HEK293 (cell line): ENCODE results near the gene S1PR2.

ENCODE experiments used
- CTCF ChIA-PET: fragments of 350-600 bp; formaldehyde crosslinking; extraction: SDS; loops from one replicate; lab custom pipeline; 2021; ENCODE audit warnings: antibody characterized with exemption; lab: Yijun Ruan, JAX
- POLR2A ChIA-PET: fragments of 300-600 bp; formaldehyde crosslinking; extraction: SDS; loops from one replicate; lab custom pipeline; 2020; ENCODE audit warnings: antibody characterized with exemption, inconsistent platforms; lab: Yijun Ruan, JAX
- H3K27ac ChIP-seq: fragments of 200-500 bp; sonication (Bioruptor generic); 2 replicates; pipeline ENCODE4 v1.5.1; 2014; ENCODE audit warnings: low read depth, low read length, control low read depth, inconsistent platforms; ENCODE audit errors: extremely low read depth
- H3K36me3 ChIP-seq, 2 experiments: fragments of 200-500 bp in 1 of 2; sonication (Bioruptor generic) in 1 of 2; 1 replicate in 1 of 2; 2 replicates in 1 of 2; pipeline ENCODE4 v1.5.1; 2014 to 2017; ENCODE audit warnings: inconsistent platforms in 2 of 2, low read length in 2 of 2; ENCODE audit not compliant: control insufficient read depth in 2 of 2, insufficient read depth in 1 of 2
- H3K4me1 ChIP-seq: fragments of 200-500 bp; sonication (Bioruptor generic); 2 replicates; pipeline ENCODE4 v1.5.1; 2014; ENCODE audit warnings: mild to moderate bottlenecking, low read length, inconsistent platforms; ENCODE audit not compliant: control insufficient read depth, insufficient read depth
- H3K4me3 ChIP-seq: 2 replicates; pipeline ENCODE4 v1.5.1; 2011; ENCODE audit warnings: low read depth, mild to moderate bottlenecking, control low read depth, low read length, moderate library complexity
- H3K9me3 ChIP-seq: fragments of 200-500 bp; sonication (Bioruptor generic); 2 replicates; pipeline ENCODE4 v1.5.1; 2014; ENCODE audit warnings: low read depth, low read length, inconsistent platforms; ENCODE audit not compliant: control insufficient read depth, insufficient read depth
- GLI2 ChIP-seq: fragments of 450-650 bp; formaldehyde crosslinking; IDR thresholded peaks from 2 replicates; pipeline ENCODE4; 2017; ENCODE audit warnings: missing biosample characterization, missing genetic modification characterization, low read depth, borderline replicate concordance
- HOXD13 ChIP-seq: sonication (generic); formaldehyde crosslinking; IDR thresholded peaks from 2 replicates; pipeline ENCODE4 v1.8.0; 2022; ENCODE audit warnings: missing genetic modification reagents, borderline replicate concordance
- ZEB2 ChIP-seq: fragments of 450-650 bp; formaldehyde crosslinking; IDR thresholded peaks from 2 replicates; pipeline ENCODE4 v1.5.1; 2016; ENCODE audit warnings: missing biosample characterization, missing genetic modification characterization
- ZNF16 ChIP-seq: fragments of 450-650 bp; formaldehyde crosslinking; IDR thresholded peaks from 2 replicates; pipeline ENCODE4 v1.5.1; 2016; ENCODE audit warnings: low read depth, missing biosample characterization, missing genetic modification characterization
- ZNF2 ChIP-seq: fragments of 450-650 bp; formaldehyde crosslinking; IDR thresholded peaks from 2 replicates; pipeline ENCODE4 v1.5.1; 2016; ENCODE audit warnings: missing biosample characterization, missing genetic modification characterization
- ZNF23 ChIP-seq: fragments of 450-650 bp; formaldehyde crosslinking; IDR thresholded peaks from 2 replicates; pipeline ENCODE4 v1.5.1; 2016; ENCODE audit warnings: missing biosample characterization, missing genetic modification characterization, borderline replicate concordance
- ZNF266 ChIP-seq: fragments of 450-650 bp; formaldehyde crosslinking; IDR thresholded peaks from 2 replicates; pipeline ENCODE4 v1.5.1; 2016; ENCODE audit warnings: missing biosample characterization, missing genetic modification characterization, low read depth
- ZNF514 ChIP-seq: fragments of 450-650 bp; formaldehyde crosslinking; IDR thresholded peaks from 2 replicates; pipeline ENCODE4 v1.5.1; 2016; ENCODE audit warnings: missing biosample characterization, missing genetic modification characterization
- ZNF623 ChIP-seq: fragments of 450-650 bp; formaldehyde crosslinking; IDR thresholded peaks from 2 replicates; pipeline ENCODE4 v1.5.1; 2016; ENCODE audit warnings: missing biosample characterization, missing genetic modification characterization
- TF ChIP-seq, protein P1 (sequence below): fragments of 450-650 bp; formaldehyde crosslinking; IDR thresholded peaks from 2 replicates; pipeline ENCODE4 v1.5.1; 2016; ENCODE audit warnings: missing biosample characterization, missing genetic modification characterization
- TF ChIP-seq, protein P2 (sequence below): fragments of 450-650 bp; formaldehyde crosslinking; IDR thresholded peaks from 2 replicates; pipeline ENCODE4 v1.5.1; 2017; ENCODE audit warnings: missing biosample characterization, missing genetic modification characterization
- TF ChIP-seq, protein P3 (sequence below): fragments of 450-650 bp; formaldehyde crosslinking; IDR thresholded peaks from 2 replicates; pipeline ENCODE4 v1.5.1; 2016; ENCODE audit warnings: missing biosample characterization, missing genetic modification characterization, low read depth

The S1PR2 gene

DNA sequence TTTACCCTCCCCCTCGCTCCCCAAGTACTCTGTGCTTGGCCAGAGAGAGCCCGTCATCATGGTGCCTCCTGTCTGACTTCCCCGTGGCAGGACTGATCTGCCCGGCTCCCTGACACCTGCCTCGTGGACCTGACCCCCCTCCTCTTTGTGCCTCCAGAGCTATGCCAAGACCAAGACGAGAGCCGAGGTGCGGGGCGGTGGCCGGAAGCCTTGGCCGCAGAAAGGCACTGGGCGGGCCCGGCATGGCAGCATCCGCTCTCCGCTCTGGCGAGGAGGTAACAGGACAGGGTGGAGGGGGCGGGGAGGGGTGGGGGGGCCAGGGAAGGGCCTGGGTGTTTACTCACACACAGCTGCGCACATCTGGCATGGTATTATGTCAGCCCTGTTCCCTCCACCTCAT, 25.4 kb upstream of the S1PR2 start (continued):
- TF ChIP-seq ZEB2 (tag by site-specific recombination) (no peak), ZNF2 (tag by site-specific recombination) (no peak), ZNF266 (tag by site-specific recombination) (no peak)
- TF ChIP-seq, protein P1, sequence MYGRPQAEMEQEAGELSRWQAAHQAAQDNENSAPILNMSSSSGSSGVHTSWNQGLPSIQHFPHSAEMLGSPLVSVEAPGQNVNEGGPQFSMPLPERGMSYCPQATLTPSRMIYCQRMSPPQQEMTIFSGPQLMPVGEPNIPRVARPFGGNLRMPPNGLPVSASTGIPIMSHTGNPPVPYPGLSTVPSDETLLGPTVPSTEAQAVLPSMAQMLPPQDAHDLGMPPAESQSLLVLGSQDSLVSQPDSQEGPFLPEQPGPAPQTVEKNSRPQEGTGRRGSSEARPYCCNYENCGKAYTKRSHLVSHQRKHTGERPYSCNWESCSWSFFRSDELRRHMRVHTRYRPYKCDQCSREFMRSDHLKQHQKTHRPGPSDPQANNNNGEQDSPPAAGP (tag by site-specific recombination), result no peak
- TF ChIP-seq, protein P2, sequence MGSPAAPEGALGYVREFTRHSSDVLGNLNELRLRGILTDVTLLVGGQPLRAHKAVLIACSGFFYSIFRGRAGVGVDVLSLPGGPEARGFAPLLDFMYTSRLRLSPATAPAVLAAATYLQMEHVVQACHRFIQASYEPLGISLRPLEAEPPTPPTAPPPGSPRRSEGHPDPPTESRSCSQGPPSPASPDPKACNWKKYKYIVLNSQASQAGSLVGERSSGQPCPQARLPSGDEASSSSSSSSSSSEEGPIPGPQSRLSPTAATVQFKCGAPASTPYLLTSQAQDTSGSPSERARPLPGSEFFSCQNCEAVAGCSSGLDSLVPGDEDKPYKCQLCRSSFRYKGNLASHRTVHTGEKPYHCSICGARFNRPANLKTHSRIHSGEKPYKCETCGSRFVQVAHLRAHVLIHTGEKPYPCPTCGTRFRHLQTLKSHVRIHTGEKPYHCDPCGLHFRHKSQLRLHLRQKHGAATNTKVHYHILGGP (tag by site-specific recombination), result no peak

DNA sequence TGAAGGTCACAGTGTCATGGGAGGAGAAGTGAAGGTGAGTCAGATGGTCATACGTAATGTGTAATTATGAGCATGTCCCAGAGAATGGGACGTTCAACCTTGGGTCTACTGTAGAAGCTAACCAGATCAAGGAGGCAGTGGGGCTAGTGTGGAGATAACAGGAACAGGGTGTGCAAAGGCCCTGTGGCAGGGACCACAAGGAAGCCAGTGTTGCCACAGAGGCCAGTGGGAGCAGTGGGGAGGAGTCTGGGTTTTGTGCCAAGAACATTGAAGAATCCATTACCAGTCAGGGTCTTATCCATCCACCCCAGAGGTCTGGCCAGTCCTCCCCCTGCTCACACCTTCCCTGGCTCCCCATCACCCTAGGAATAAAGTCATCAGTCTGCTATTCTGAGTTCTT, 24.2 kb upstream of the S1PR2 start:
- no peaks in the 10 kb centered on the region for H3K9me3 ChIP-seq
- H3K36me3 ChIP-seq, result peaks cover 25 to 64% of the 10 kb centered on the region in 2 experiments; a peak in 2 of 3 replicates
- no peak overlapping the region for H3K4me3 ChIP-seq
- no peaks in the 10 kb centered on the region for H3K4me1 ChIP-seq
- ChIA-PET POLR2A (interaction anchor here (0.9 kb wide), 1 partner anchor 36 kb away, joined by 3 read pairs; no protein-coding TSS in a partner anchor), CTCF (interaction anchor here (0.6 to 7.9 kb wide), 3 partner anchors 10 to 132 kb away, joined by 3 to 141 read pairs (median 3); no protein-coding TSS in a partner anchor)
- TF ChIP-seq ZNF514 (tag by site-specific recombination) (no peak), ZNF16 (tag by site-specific recombination) (0 out of 2 replicates have a peak, but pooled peaks have one; percentile 30), ZNF623 (tag by site-specific recombination) (peak; percentile 99)
- H3K27ac ChIP-seq, result no peak overlapping the region

DNA sequence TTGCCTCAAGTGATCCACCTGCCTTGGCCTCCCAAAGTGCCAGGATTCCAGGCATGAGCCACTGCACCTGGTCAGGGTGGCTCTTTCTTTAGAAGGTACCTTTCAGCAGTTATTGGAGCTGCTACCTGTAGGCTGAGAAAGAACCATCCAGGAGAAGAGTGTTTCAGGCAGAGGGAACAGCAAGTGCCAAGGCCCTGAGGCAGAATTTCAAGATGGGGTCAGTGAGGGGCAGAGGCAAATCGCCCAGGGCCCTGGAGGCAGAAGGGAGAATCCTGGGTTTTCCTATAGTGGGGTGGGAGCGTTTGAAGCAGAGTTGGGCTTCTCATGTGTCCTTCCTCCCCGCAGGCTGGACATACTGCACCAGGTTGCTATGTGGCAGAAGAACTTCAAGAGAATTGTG, 23.1 kb upstream of the S1PR2 start:
- Histone ChIP-seq H3K4me1 (no peaks in the 10 kb centered on the region), H3K27ac (no peak overlapping the region), H3K9me3 (no peaks in the 10 kb centered on the region), H3K36me3 (peaks cover 25 to 55% of the 10 kb centered on the region in 2 experiments; a peak in 2 of 3 replicates), H3K4me3 (no peak overlapping the region)
- CTCF ChIA-PET, result interaction anchor here (0.6 to 1.6 kb wide), 3 partner anchors 131 to 324 kb away, joined by 3 to 5 read pairs (median 5); no protein-coding TSS in a partner anchor
- POLR2A ChIA-PET, result interaction anchor here (0.6 to 0.9 kb wide), 2 partner anchors 37 to 133 kb away, joined by 3 read pairs; no protein-coding TSS in a partner anchor
- TF ChIP-seq ZNF23 (no peak), ZNF623 (tag by site-specific recombination) (peak; percentile 97)
- TF ChIP-seq, all 188 proteins: peak for 1

DNA sequence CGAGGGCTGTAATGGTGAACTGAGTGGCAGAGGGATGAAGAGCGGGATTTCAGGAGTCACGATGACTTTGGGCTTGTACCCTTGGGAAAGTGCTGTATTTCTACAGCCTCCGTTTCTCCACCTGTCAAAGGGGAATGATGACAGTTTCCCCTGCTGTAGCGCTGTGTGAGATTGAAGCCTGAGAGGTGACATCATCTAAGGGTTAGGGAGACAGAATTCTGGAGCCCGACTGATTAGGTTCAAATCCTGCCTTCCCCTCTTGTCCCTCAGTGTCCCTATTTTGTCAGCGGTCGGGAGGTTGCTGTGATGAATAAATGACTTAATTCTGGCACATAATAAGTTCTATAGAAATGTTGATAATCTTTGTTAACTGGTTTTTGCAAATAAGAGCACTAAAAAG, 21.6 kb upstream of the S1PR2 start:
- Histone ChIP-seq H3K9me3 (no peaks in the 10 kb centered on the region), H3K4me3 (peak overlapping the region; percentile 100), H3K4me1 (no peaks in the 10 kb centered on the region), H3K27ac (peak overlapping the region; percentile 26; the same call in 1 of the 2 replicates), H3K36me3 (peaks cover 21 to 41% of the 10 kb centered on the region in 2 experiments; a peak in 2 of 3 replicates)
- ChIA-PET POLR2A (interaction anchor here (1.6 kb wide), 1 partner anchor 58 kb away, joined by 6 read pairs; the partner anchor contains the start of gene DNMT1), CTCF (interaction anchor here (1.1 kb wide), 1 partner anchor 150 kb away, joined by 4 read pairs; the partner anchor contains the start of gene ANGPTL6)
- TF ChIP-seq GLI2 (no peak), HOXD13 (CRISPR knock-in tag) (no peak)
- TF ChIP-seq, protein P3, sequence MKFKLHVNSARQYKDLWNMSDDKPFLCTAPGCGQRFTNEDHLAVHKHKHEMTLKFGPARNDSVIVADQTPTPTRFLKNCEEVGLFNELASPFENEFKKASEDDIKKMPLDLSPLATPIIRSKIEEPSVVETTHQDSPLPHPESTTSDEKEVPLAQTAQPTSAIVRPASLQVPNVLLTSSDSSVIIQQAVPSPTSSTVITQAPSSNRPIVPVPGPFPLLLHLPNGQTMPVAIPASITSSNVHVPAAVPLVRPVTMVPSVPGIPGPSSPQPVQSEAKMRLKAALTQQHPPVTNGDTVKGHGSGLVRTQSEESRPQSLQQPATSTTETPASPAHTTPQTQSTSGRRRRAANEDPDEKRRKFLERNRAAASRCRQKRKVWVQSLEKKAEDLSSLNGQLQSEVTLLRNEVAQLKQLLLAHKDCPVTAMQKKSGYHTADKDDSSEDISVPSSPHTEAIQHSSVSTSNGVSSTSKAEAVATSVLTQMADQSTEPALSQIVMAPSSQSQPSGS (tag by site-specific recombination), result peak; percentile 77
